K562 (cell line): ENCODE data around the gene KIF26B. TPM values are rescaled to one million over a fixed set of nuclear protein-coding genes. Genes with fewer than 3 reads are reported as not detected.

ENCODE experiments used
- ATAC-seq: fragments of 200-7000 bp; cut with Tn5 transposase; 3 replicates; pipeline ENCODE4 v1.9.1; 2020; ENCODE audit warnings: moderate library complexity
- BruUV-seq: library from RNA; stranded (reverse); fragments of 400-500 nt; replicated peaks from 2 replicates; lab custom pipeline; 2021; lab: Mats Ljungman, UMichigan
- CTCF ChIA-PET: fragments of 300-600 bp; formaldehyde crosslinking; extraction: SDS; loops from one replicate; lab custom pipeline; 2021; ENCODE audit warnings: low intra/inter-chr PET ratio; lab: Yijun Ruan, JAX
- POLR2A ChIA-PET: fragments of 300-600, 350-650 bp; sonication (Branson Sonifier 250); formaldehyde crosslinking; extraction: SDS; loops from one replicate; lab custom pipeline; 2021; ENCODE audit warnings: antibody characterized with exemption, inconsistent platforms; lab: Yijun Ruan, JAX
- DNase-seq, 4 experiments: peaks; one replicate each; pipeline versions ENCODE4 v3.0.0 to v3.0.0-alpha.2; 2011 to 2018; ENCODE audit warnings: low spot score in 3 of 4, mixed read lengths in 3 of 4; ENCODE audit errors: extremely low read depth in 1 of 4
- FAIRE-seq: peaks from 2 replicates; lab custom pipeline; 2011; peaks lifted over from hg19 to GRCh38; lab: Jason Lieb, UNC
- H2AFZ ChIP-seq: 2 replicates; pipeline ENCODE4 v1.6.0; 2011; ENCODE audit warnings: low read depth, low read length, control low read depth, inconsistent platforms
- H3K27ac ChIP-seq: fragments of 200-600 bp; 3 replicates; pipeline ENCODE4 v1.8.0; 2011; ENCODE audit warnings: low read depth, mild to moderate bottlenecking, control low read depth, inconsistent platforms, low read length, moderate library complexity, mixed read lengths; ENCODE audit errors: extremely low read depth
- H3K27me3 ChIP-seq, 2 experiments: fragments of 300-600 bp in 1 of 2; 2 replicates in 1 of 2; 3 replicates in 1 of 2; pipeline versions ENCODE4 v1.6.0 to v1.8.0; 2011; ENCODE audit warnings: inconsistent platforms in 2 of 2, low read length in 2 of 2, mild to moderate bottlenecking in 1 of 2, mixed read lengths in 1 of 2, moderate library complexity in 1 of 2; ENCODE audit not compliant: control insufficient read depth in 2 of 2, insufficient read depth in 2 of 2
- H3K36me3 ChIP-seq: fragments of 300-600 bp; 3 replicates; pipeline ENCODE4 v1.8.0; 2011; ENCODE audit warnings: mild to moderate bottlenecking, low read length, inconsistent platforms; ENCODE audit not compliant: control insufficient read depth, insufficient read depth
- H3K4me1 ChIP-seq, 2 experiments: fragments of 200-600 bp in 1 of 2; replicated peaks in 1 of 2; 2 replicates in 1 of 2; 3 replicates in 1 of 2; pipeline versions ENCODE4 v1.5.1 to v1.8.0; 2011; ENCODE audit warnings: inconsistent platforms in 2 of 2, low read length in 2 of 2, mild to moderate bottlenecking in 1 of 2, mixed read lengths in 1 of 2, moderate library complexity in 1 of 2; ENCODE audit not compliant: control insufficient read depth in 2 of 2, insufficient read depth in 2 of 2
- H3K4me2 ChIP-seq: 2 replicates; pipeline ENCODE4 v1.6.1; 2011; ENCODE audit warnings: low read length, control low read depth, inconsistent platforms, mixed read lengths; ENCODE audit not compliant: insufficient read depth
- H3K4me3 ChIP-seq: fragments of 200-600 bp; sonication (generic), shearing (Covaris generic); 2 replicates; pipeline ENCODE4 v1.5.1; 2016; ENCODE audit warnings: control low read depth, inconsistent platforms
- H3K79me2 ChIP-seq: fragments of 200-600 bp; 3 replicates; pipeline ENCODE4 v1.8.0; 2011; ENCODE audit warnings: low read length, inconsistent platforms; ENCODE audit not compliant: control insufficient read depth, insufficient read depth
- H3K9ac ChIP-seq, 2 experiments: 2 replicates each; pipeline versions ENCODE4 v1.6.0 to v1.6.1; 2011; ENCODE audit warnings: low read depth in 2 of 2, low read length in 2 of 2, control low read depth in 1 of 2, inconsistent platforms in 1 of 2, mild to moderate bottlenecking in 1 of 2, mixed read lengths in 1 of 2; ENCODE audit not compliant: insufficient read depth in 1 of 2
- H3K9me1 ChIP-seq: one replicate; pipeline ENCODE4 v1.6.0; 2011; ENCODE audit warnings: inconsistent platforms, mild to moderate bottlenecking, low read length, moderate library complexity; ENCODE audit not compliant: control insufficient read depth, insufficient read depth
- H3K9me3 ChIP-seq: replicated peaks from 2 replicates; pipeline ENCODE4 v1.5.1; 2011; ENCODE audit warnings: low read depth, low read length, inconsistent platforms; ENCODE audit not compliant: control insufficient read depth, insufficient read depth
- H4K20me1 ChIP-seq: replicated peaks from 2 replicates; pipeline ENCODE4 v1.6.1; 2011; ENCODE audit warnings: low read length, inconsistent platforms, mixed read lengths; ENCODE audit not compliant: control insufficient read depth, insufficient read depth
- FOXJ2 ChIP-seq: fragments of 200-800 bp; sonication (Bioruptor generic); IDR thresholded peaks from 2 replicates; pipeline ENCODE4 v1.6.1; 2016; ENCODE audit warnings: missing genetic modification characterization, missing compliant biosample characterization
- FOXM1 ChIP-seq, 2 experiments: fragments of 450-650 bp in 1 of 2; sonication (generic) in 1 of 2; formaldehyde crosslinking in 1 of 2; IDR thresholded peaks; 2 replicates each; pipeline versions ENCODE4 v1.6.1 to v1.9.0; 2017 to 2022; ENCODE audit warnings: low read depth in 2 of 2, mild to moderate bottlenecking in 2 of 2, missing genetic modification reagents in 1 of 2, moderate library complexity in 1 of 2
- IFI16 ChIP-seq: fragments of 250-450 bp; sonication (Bioruptor Pico); IDR thresholded peaks from 2 replicates; pipeline ENCODE4 v2.1.2; 2022; ENCODE audit warnings: mild to moderate bottlenecking, inconsistent platforms
- MAZ ChIP-seq, 2 experiments: fragments of 450-650 bp in 1 of 2; sonication (generic) in 1 of 2; formaldehyde crosslinking; IDR thresholded peaks in 1 of 2; conservative IDR thresholded peaks in 1 of 2; 2 replicates each; pipeline versions ENCODE4 v1.4.0 to v1.5.0; 2020; ENCODE audit warnings: mild to moderate bottlenecking in 1 of 2, missing genetic modification reagents in 1 of 2
- NRF1 ChIP-seq, 2 experiments: fragments of 450-650 bp; IDR thresholded peaks in 1 of 2; conservative IDR thresholded peaks in 1 of 2; 2 replicates each; pipeline ENCODE4 v1.6.1; 2014; ENCODE audit warnings: mild to moderate bottlenecking in 2 of 2
- PHF8 ChIP-seq: fragments of 200-600 bp; sonication (generic); IDR thresholded peaks from 2 replicates; pipeline ENCODE4 v1.6.1; 2012; ENCODE audit warnings: mixed run types, mild to moderate bottlenecking, inconsistent platforms, low read length, moderate library complexity, borderline replicate concordance
- TFAM ChIP-seq: fragments of 250-450 bp; sonication (Bioruptor Pico); conservative IDR thresholded peaks from 2 replicates; pipeline ENCODE4 v1.5.0; 2021; ENCODE audit warnings: mild to moderate bottlenecking, moderate library complexity
- ZNF3 ChIP-seq: fragments of 250-450 bp; sonication (Bioruptor Pico); IDR thresholded peaks from 2 replicates; pipeline ENCODE4 v1.5.0; 2021; ENCODE audit warnings: mild to moderate bottlenecking, moderate library complexity
- ZNF780A ChIP-seq: fragments of 250-450 bp; sonication (Bioruptor Pico); IDR thresholded peaks from 2 replicates; pipeline ENCODE4 v1.5.0; 2021; ENCODE audit warnings: mild to moderate bottlenecking
- ZSCAN29 ChIP-seq: fragments of 450-650 bp; IDR thresholded peaks from 2 replicates; pipeline ENCODE4 v1.6.1; 2017
- ZZZ3 ChIP-seq: fragments of 450-650 bp; IDR thresholded peaks from 2 replicates; pipeline ENCODE4 v1.6.1; 2016; ENCODE audit warnings: antibody characterized with exemption, mild to moderate bottlenecking, moderate library complexity
- WGBS: fragments of 100-300 bp; shearing (Covaris generic); methylation state at CpG from one replicate; pipeline ENCODE4 v1.1.6; 2016; ENCODE audit warnings: low coverage, mixed read lengths; ENCODE audit not compliant: insufficient coverage; ENCODE audit errors: missing lambda C conversion rate; 5-methylcytosine and 5-hydroxymethylcytosine counted together
- in situ Hi-C: fragments of 300-500 bp; cut with MboI; formaldehyde crosslinking; loops from 4 replicates; pipeline ENCODE4 v1.15.0; 2018; ENCODE audit warnings: inconsistent platforms, mixed read lengths
- intact Hi-C: fragments of 100-400 bp; cut with micrococcal nuclease; formaldehyde crosslinking; loops from 2 replicates; pipeline ENCODE4 v1.14.2; 2022
- polyA plus RNA-seq, 8 experiments: library from polyadenylated mRNA; depleted of rRNA in 4 of 8; stranded (reverse) in 5 of 8; unstranded in 3 of 8; fragments of >200 nt; fragmentation: Nextera tagmentation in 2 of 8; fragmentation: Illumina TruSeq in 1 of 8; extraction: Ambion mirVana in 2 of 8; extraction: Trizol in 1 of 8; gene quantifications; 2 replicates each; pipeline versions ENCODE4 v1.2.1 to v1.2.3, GENCODE V29; 2011 to 2014; ENCODE audit warnings: inconsistent platforms in 1 of 8, missing spikeins in 1 of 8
- total RNA-seq, 7 experiments: library from RNA; depleted of rRNA in 6 of 7; stranded (reverse); fragments of >200 nt in 6 of 7; fragmentation: Illumina TruSeq in 2 of 7; extraction: Trizol in 2 of 7; gene quantifications; 2 replicates each; pipeline versions ENCODE4 v1.2.1 to v1.2.3, GENCODE V29; 2011 to 2021; ENCODE audit warnings: low replicate concordance in 1 of 7
- TF ChIP-seq, protein P1 (sequence below): fragments of 250-450 bp; sonication (Bioruptor Pico); IDR thresholded peaks from 2 replicates; pipeline ENCODE4 v1.6.1; 2021; ENCODE audit warnings: mild to moderate bottlenecking
- TF ChIP-seq, protein P2 (sequence below): fragments of 450-650 bp; formaldehyde crosslinking; conservative IDR thresholded peaks from 2 replicates; pipeline ENCODE4 v1.4.0; 2022; ENCODE audit warnings: mild to moderate bottlenecking, missing genetic modification characterization
- TF ChIP-seq, protein P3 (sequence below): IDR thresholded peaks from 2 replicates; pipeline ENCODE4 v1.6.1; 2012; ENCODE audit warnings: low read depth, low read length, improper control_type of control experiment, borderline replicate concordance

KIF26B gene
- total and polyA plus RNA-seq, 9 of the 15 experiments (the other 6 are each of a cell fraction or from before 2014, with no cell fraction given): 0.02 to 0.08 (median 0.03) TPM; not detected in 6

DNA sequence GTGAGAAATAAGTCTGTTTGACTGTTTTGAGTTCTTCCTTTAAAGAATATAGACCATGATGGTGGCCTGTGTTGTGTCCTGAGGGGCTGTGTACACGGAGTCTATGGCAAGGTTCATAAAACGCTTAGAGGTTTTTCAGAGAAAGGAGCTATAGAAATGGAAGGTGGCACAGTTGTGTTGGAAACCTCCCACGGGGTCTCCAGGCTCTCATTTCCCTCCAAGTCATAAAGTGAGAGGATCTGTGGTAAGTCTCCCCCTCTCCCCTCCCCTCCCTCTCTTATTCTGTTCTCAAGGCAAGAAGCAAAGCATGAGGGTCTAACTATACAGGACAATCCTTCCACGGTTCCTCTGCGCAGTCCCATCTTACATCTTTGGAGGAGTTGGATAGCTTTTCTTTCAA is 139.2 kb downstream of the KIF26B start:
- WGBS: 0% methylated on average over 5 of the region's 5 CpGs
- POLR2A ChIA-PET: no interaction called here
- H2AFZ ChIP-seq: no peak overlapping the region
- no peaks in the 10 kb centered on the region for H3K9me1 ChIP-seq
- in situ Hi-C loops (no loop called here), intact Hi-C loops (no loop called here)
- ATAC-seq (no peak), FAIRE-seq (no peak), DNase-seq (no peak)
- peaks cover 45 to 73% of the 10 kb centered on the region in 2 experiments; a peak in 4 of 5 replicates for H3K27me3 ChIP-seq
- no peak overlapping the region for H3K9ac ChIP-seq
- H4K20me1 ChIP-seq: 0 out of 2 replicates have a peak, but pooled peaks cover 4% of the 10 kb centered on the region
- no peaks in the 10 kb centered on the region for H3K36me3 ChIP-seq
- no peak overlapping the region for H3K27ac ChIP-seq
- TF ChIP-seq FOXM1 (IDR thresholded peaks at IDR 0.05; ENCODE audit: low read depth) (no peak), FOXM1 (CRISPR knock-in tag; IDR thresholded peaks at IDR 0.05; ENCODE audit: low read depth) (no peak), TFAM (no peak), IFI16 (CRISPR knock-in tag) (no peak), ZZZ3 (no peak), ZNF780A (CRISPR knock-in tag) (no peak), NRF1 (conservative IDR thresholded peaks at IDR 0.05 in 1 of 2, IDR thresholded peaks at IDR 0.05 in 1 of 2) (no peak), ZNF3 (no peak), ZSCAN29 (no peak), PHF8 (no peak), FOXJ2 (tag) (no peak), MAZ (CRISPR knock-in tag; conservative IDR thresholded peaks at IDR 0.05 in 1 of 2, IDR thresholded peaks at IDR 0.05 in 1 of 2) (no peak)
- TF ChIP-seq, protein P1, sequence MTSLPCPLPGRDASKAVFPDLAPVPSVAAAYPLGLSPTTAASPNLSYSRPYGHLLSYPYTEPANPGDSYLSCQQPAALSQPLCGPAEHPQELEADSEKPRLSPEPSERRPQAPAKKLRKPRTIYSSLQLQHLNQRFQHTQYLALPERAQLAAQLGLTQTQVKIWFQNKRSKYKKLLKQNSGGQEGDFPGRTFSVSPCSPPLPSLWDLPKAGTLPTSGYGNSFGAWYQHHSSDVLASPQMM: no peak
- TF ChIP-seq, protein P2, sequence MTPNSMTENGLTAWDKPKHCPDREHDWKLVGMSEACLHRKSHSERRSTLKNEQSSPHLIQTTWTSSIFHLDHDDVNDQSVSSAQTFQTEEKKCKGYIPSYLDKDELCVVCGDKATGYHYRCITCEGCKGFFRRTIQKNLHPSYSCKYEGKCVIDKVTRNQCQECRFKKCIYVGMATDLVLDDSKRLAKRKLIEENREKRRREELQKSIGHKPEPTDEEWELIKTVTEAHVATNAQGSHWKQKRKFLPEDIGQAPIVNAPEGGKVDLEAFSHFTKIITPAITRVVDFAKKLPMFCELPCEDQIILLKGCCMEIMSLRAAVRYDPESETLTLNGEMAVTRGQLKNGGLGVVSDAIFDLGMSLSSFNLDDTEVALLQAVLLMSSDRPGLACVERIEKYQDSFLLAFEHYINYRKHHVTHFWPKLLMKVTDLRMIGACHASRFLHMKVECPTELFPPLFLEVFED: no peak
- TF ChIP-seq, protein P3, sequence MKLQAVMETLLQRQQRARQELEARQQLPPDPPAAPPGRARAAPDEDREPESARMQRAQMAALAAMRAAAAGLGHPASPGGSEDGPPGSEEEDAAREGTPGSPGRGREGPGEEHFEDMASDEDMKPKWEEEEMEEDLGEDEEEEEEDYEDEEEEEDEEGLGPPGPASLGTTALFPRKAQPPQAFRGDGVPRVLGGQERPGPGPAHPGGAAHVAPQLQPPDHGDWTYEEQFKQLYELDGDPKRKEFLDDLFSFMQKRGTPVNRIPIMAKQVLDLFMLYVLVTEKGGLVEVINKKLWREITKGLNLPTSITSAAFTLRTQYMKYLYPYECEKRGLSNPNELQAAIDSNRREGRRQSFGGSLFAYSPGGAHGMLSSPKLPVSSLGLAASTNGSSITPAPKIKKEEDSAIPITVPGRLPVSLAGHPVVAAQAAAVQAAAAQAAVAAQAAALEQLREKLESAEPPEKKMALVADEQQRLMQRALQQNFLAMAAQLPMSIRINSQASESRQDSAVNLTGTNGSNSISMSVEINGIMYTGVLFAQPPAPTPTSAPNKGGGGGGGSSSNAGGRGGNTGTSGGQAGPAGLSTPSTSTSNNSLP: no peak
- CTCF ChIA-PET: interaction anchor here (0.6 kb wide), 1 partner anchor 8 kb away, joined by 3 read pairs; no protein-coding TSS in a partner anchor
- H3K79me2 ChIP-seq: no peaks in the 10 kb centered on the region
- H3K4me3 ChIP-seq: no peak overlapping the region
- H3K9me3 ChIP-seq: no peaks in the 10 kb centered on the region
- no peak overlapping the region for H3K4me2 ChIP-seq
- BruUV-seq: no TSS peak
- no peaks in the 10 kb centered on the region for H3K4me1 ChIP-seq
